GM12872 (cell line): ENCODE data around the gene PNKP.

Source experiments
- CTCF ChIP-seq: IDR thresholded peaks from 3 replicates; pipeline ENCODE4 v1.5.1; 2011; ENCODE audit warnings: low read depth, mild to moderate bottlenecking, low read length, moderate library complexity; ENCODE audit not compliant: insufficient read depth

The PNKP gene

GRCh38 chr19:49855277-49855675, 12.1 kb downstream of the PNKP start:
- TF ChIP-seq CTCF, result no peak

- TF ChIP-seq CTCF, result no peak
Observed at GRCh38 chr19:49854378-49855263, 12.8 kb downstream of the PNKP start.

DNA sequence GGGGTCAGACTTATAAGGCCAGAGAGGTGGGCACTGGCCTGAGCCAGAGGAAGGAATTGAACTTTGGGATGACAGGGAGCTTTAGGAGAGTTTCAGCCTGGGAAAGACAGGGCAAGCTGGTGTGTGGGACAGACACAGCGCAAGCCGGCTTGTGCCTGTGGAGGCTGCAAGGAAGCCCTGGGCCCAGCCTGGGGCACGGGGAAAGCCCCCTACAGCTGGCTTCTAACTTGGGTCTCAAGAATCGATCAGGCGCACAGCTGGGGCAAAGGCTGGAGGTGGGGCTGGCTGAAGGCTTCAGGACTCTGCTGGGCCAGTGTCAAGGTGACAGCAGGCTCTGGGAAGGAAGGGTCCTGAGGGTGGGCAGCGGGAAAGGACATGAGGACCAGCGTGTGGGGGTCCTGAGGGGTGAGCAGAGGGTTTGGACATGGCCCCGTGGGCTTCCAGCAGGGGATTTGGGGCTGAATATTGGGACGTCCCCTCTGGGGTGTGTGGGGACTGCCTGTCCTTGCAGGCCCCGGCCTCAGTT, 13.5 kb downstream of the PNKP start:
- TF ChIP-seq CTCF, result no peak

DNA sequence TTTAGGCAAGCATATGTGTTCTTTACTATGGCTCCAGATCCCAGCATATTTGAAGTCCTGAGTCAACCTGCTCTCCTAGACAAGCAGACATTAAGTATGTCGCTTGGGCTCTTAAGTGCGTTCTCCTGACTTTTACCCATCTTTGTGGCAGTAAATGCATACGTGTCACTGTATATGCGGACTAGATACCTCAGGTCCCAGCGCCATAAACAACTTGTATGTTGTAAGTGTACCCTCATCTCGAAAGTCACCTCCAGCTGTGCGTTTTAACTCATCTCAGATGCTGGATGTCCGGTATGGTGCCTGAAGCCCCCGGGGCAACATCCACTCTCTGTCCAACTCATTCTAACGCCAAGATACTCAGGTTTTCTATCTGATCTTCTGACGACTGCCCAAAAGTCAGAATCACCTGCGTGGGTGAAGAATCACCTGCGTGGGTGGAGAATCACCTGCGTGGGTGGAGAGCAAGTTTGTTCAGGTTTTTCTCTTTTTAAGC, 14.7 kb downstream of the PNKP start:
- TF ChIP-seq CTCF, result no peak

- no peak for TF ChIP-seq CTCF
Observed at GRCh38 chr19:49851456-49852259, 15.7 kb downstream of the PNKP start.

- no peak for TF ChIP-seq CTCF
Observed at GRCh38 chr19:49850487-49851342, 16.7 kb downstream of the PNKP start, which contains the start of gene PTOV1. PTOV1 (plus strand) TSS chr19:49851159.
